Activated gamma-delta T cell treated with Interleukin-2 at 50 U/mL for 16 hours (primary cell): ENCODE data around the gene ZBTB7C.

ENCODE experiments used
- DNase-seq: peaks from one replicate; pipeline ENCODE4 v3.0.0-alpha.2; 2020

ZBTB7C gene

GRCh38 chr18:48387300-48387699 lies 21.9 kb downstream of the ZBTB7C start:
- no peak for DNase-seq

GRCh38 chr18:48385596-48385995 lies 23.6 kb downstream of the ZBTB7C start:
- no peak for DNase-seq

GRCh38 chr18:48376934-48377333 lies 32.2 kb downstream of the ZBTB7C start:
- DNase-seq: no peak

- DNase-seq: no peak
Measured at GRCh38 chr18:48376406-48376805, 32.8 kb downstream of the ZBTB7C start.

- no peak for DNase-seq
Measured at GRCh38 chr18:48375150-48375800, 33.9 kb downstream of the ZBTB7C start.

GRCh38 chr18:48374423-48375149 lies 34.6 kb downstream of the ZBTB7C start:
- DNase-seq: no peak

- DNase-seq: no peak
Measured at GRCh38 chr18:48371854-48372602, 37.2 kb downstream of the ZBTB7C start.

- no peak for DNase-seq
Measured at GRCh38 chr18:48367557-48367956, 41.6 kb downstream of the ZBTB7C start.

GRCh38 chr18:48365965-48366364 lies 43.2 kb downstream of the ZBTB7C start:
- no peak for DNase-seq

GRCh38 chr18:48364146-48364545 lies 45.0 kb downstream of the ZBTB7C start:
- DNase-seq: no peak

- DNase-seq: no peak
Measured at GRCh38 chr18:48363175-48363574, 46.0 kb downstream of the ZBTB7C start.

GRCh38 chr18:48361801-48362200 lies 47.4 kb downstream of the ZBTB7C start:
- DNase-seq: no peak

- DNase-seq: no peak
Measured at GRCh38 chr18:48360376-48361021, 48.7 kb downstream of the ZBTB7C start.

- DNase-seq: no peak
Measured at GRCh38 chr18:48359626-48360025, 49.6 kb downstream of the ZBTB7C start.

GRCh38 chr18:48358868-48359267 lies 50.3 kb downstream of the ZBTB7C start:
- no peak for DNase-seq

- no peak for DNase-seq
Measured at GRCh38 chr18:48356909-48357631, 52.1 kb downstream of the ZBTB7C start.

GRCh38 chr18:48356151-48356745 lies 52.9 kb downstream of the ZBTB7C start:
- no peak for DNase-seq

- DNase-seq: no peak
Measured at GRCh38 chr18:48355276-48356115, 53.7 kb downstream of the ZBTB7C start.

- DNase-seq: no peak
Measured at GRCh38 chr18:48354746-48355260, 54.4 kb downstream of the ZBTB7C start.

- DNase-seq: no peak
Measured at GRCh38 chr18:48352051-48352755, 57.0 kb downstream of the ZBTB7C start.
